A673 (cell line): ENCODE measurements around the gene PI16. TPM values are rescaled to one million over a fixed set of nuclear protein-coding genes. Genes with fewer than 3 reads are reported as not detected.

Experiments used
- BruUV-seq: library from RNA; stranded (reverse); fragments of 400-500 nt; replicated peaks from 2 replicates; lab custom pipeline; 2021; lab: Mats Ljungman, UMichigan
- CTCF ChIA-PET: fragments of 300-600 bp; sonication (Branson Sonifier 250); formaldehyde crosslinking; loops from one replicate; lab custom pipeline; 2022; ENCODE audit warnings: antibody characterized with exemption; lab: Charles Lee
- POLR2A ChIA-PET: fragments of 300-600 bp; sonication (Branson Sonifier 250); formaldehyde crosslinking; loops from one replicate; lab custom pipeline; 2022; ENCODE audit warnings: antibody characterized with exemption; ENCODE audit not compliant: low non-redundant PET; lab: Charles Lee
- DNase-seq: peaks from one replicate; pipeline ENCODE4 v3.0.0-alpha.2; 2015; ENCODE audit warnings: low spot score
- H3K27ac ChIP-seq: fragments of 200-600 bp; sonication (generic); 2 replicates; pipeline ENCODE4 v1.5.1; 2016; ENCODE audit warnings: mixed run types, low read depth, mild to moderate bottlenecking, mixed read lengths, antibody characterized with exemption, low read length; ENCODE audit not compliant: poor library complexity, severe bottlenecking
- H3K27me3 ChIP-seq: fragments of 200-600 bp; sonication (generic); replicated peaks from 2 replicates; pipeline ENCODE4 v1.6.1; 2017; ENCODE audit warnings: mixed run types, low read depth, mild to moderate bottlenecking, mixed read lengths, antibody characterized with exemption, low read length; ENCODE audit not compliant: insufficient read depth, poor library complexity
- H3K36me3 ChIP-seq: fragments of 200-600 bp; sonication (generic); 2 replicates; pipeline ENCODE4 v1.6.1; 2016; ENCODE audit warnings: mixed run types, mild to moderate bottlenecking, mixed read lengths, antibody characterized with exemption, low read length; ENCODE audit not compliant: insufficient read depth, poor library complexity, severe bottlenecking
- H3K4me1 ChIP-seq: fragments of 200-600 bp; sonication (generic); 2 replicates; pipeline ENCODE4 v1.6.1; 2017; ENCODE audit warnings: mixed run types, mild to moderate bottlenecking, mixed read lengths, antibody characterized with exemption, low read length; ENCODE audit not compliant: insufficient read depth, poor library complexity, severe bottlenecking
- H3K4me3 ChIP-seq: fragments of 200-600 bp; sonication (generic); 2 replicates; pipeline ENCODE4 v1.5.1; 2016; ENCODE audit warnings: low read depth, mixed run types, mild to moderate bottlenecking, mixed read lengths, low read length; ENCODE audit not compliant: poor library complexity, severe bottlenecking
- H3K9me3 ChIP-seq: fragments of 200-600 bp; sonication (generic); 2 replicates; pipeline ENCODE4 v1.6.1; 2016; ENCODE audit warnings: mixed run types, low read depth, mild to moderate bottlenecking, mixed read lengths, antibody characterized with exemption, low read length; ENCODE audit not compliant: poor library complexity, severe bottlenecking
- EZH2 ChIP-seq: fragments of 200-600 bp; sonication (generic); IDR thresholded peaks from 2 replicates; pipeline ENCODE4 v1.6.1; 2017; ENCODE audit warnings: borderline replicate concordance, low read depth, mild to moderate bottlenecking, mixed read lengths, antibody characterized with exemption, low read length; ENCODE audit not compliant: poor library complexity, severe bottlenecking
- intact Hi-C: fragments of 100-400 bp; cut with micrococcal nuclease; formaldehyde crosslinking; loops from one replicate; pipeline ENCODE4 v1.10.0; 2022; ENCODE audit not compliant: unreplicated experiment
- total RNA-seq: library from RNA; stranded (reverse); gene quantifications from 2 replicates; pipeline ENCODE4 v1.2.3, GENCODE V29; 2021
- TF ChIP-seq, protein P1 (sequence below): fragments of 300-800, 200-600 bp; sonication (generic); conservative IDR thresholded peaks from 2 replicates; pipeline ENCODE4 v1.5.1; 2017; ENCODE audit warnings: low read depth, mild to moderate bottlenecking, antibody characterized with exemption, low read length, moderate library complexity, mixed read lengths

The PI16 gene
- total RNA-seq, 1 experiment from 2014 or later, result not detected

- Histone ChIP-seq H3K27ac (no peak overlapping the region), H3K4me1 (peaks cover 7% of the 10 kb centered on the region), H3K27me3 (no peaks in the 10 kb centered on the region), H3K36me3 (no peaks in the 10 kb centered on the region), H3K9me3 (no peaks in the 10 kb centered on the region), H3K4me3 (no peak overlapping the region)
- no TSS peak for BruUV-seq
- intact Hi-C loops, result no loop called here
- DNase-seq, result no peak
- no peak for TF ChIP-seq EZH2
- TF ChIP-seq, protein P1, sequence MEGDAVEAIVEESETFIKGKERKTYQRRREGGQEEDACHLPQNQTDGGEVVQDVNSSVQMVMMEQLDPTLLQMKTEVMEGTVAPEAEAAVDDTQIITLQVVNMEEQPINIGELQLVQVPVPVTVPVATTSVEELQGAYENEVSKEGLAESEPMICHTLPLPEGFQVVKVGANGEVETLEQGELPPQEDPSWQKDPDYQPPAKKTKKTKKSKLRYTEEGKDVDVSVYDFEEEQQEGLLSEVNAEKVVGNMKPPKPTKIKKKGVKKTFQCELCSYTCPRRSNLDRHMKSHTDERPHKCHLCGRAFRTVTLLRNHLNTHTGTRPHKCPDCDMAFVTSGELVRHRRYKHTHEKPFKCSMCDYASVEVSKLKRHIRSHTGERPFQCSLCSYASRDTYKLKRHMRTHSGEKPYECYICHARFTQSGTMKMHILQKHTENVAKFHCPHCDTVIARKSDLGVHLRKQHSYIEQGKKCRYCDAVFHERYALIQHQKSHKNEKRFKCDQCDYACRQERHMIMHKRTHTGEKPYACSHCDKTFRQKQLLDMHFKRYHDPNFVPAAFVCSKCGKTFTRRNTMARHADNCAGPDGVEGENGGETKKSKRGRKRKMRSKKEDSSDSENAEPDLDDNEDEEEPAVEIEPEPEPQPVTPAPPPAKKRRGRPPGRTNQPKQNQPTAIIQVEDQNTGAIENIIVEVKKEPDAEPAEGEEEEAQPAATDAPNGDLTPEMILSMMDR, result no peak
- POLR2A ChIA-PET, result no interaction called here
- CTCF ChIA-PET, result interaction anchor here (0.6 kb wide), 1 partner anchor 64 kb away, joined by 6 read pairs; no protein-coding TSS in a partner anchor
These were observed 21.0 kb upstream of the PI16 start for GRCh38 chr6:36933519-36933918.

GRCh38 chr6:36934901-36935300, 19.6 kb upstream of the PI16 start:
- TF ChIP-seq, protein P1, result no peak
- no peak for TF ChIP-seq EZH2
- intact Hi-C loops, result no loop called here
- Histone ChIP-seq H3K27me3 (no peaks in the 10 kb centered on the region), H3K27ac (no peak overlapping the region), H3K4me1 (peaks cover 2% of the 10 kb centered on the region), H3K4me3 (no peak overlapping the region), H3K9me3 (no peaks in the 10 kb centered on the region), H3K36me3 (no peaks in the 10 kb centered on the region)
- ChIA-PET CTCF (no interaction called here), POLR2A (no interaction called here)
- no peak for DNase-seq
- no TSS peak for BruUV-seq

- Histone ChIP-seq H3K36me3 (no peaks in the 10 kb centered on the region), H3K27me3 (no peaks in the 10 kb centered on the region), H3K4me1 (no peaks in the 10 kb centered on the region), H3K27ac (no peak overlapping the region), H3K4me3 (no peak overlapping the region), H3K9me3 (no peaks in the 10 kb centered on the region)
- intact Hi-C loops, result no loop called here
- ChIA-PET POLR2A (no interaction called here), CTCF (no interaction called here)
- no TSS peak for BruUV-seq
- TF ChIP-seq, protein P1, result no peak
- TF ChIP-seq EZH2, result no peak
- no peak for DNase-seq
These were observed 17.7 kb upstream of the PI16 start for GRCh38 chr6:36936824-36937223.
